ENCODE data around the gene HEMGN. TPM values are rescaled to one million over a fixed set of nuclear protein-coding genes. Genes with fewer than 3 reads are reported as not detected.

Gene HEMGN
- total and polyA plus RNA-seq, 2 of the 8 experiments (the other 6 are each of a cell fraction or from before 2014, with no cell fraction given) = not detected

GRCh38 chr9:97911528-97911927, 26.4 kb downstream of the HEMGN start (continued):
- TF ChIP-seq, protein P1, sequence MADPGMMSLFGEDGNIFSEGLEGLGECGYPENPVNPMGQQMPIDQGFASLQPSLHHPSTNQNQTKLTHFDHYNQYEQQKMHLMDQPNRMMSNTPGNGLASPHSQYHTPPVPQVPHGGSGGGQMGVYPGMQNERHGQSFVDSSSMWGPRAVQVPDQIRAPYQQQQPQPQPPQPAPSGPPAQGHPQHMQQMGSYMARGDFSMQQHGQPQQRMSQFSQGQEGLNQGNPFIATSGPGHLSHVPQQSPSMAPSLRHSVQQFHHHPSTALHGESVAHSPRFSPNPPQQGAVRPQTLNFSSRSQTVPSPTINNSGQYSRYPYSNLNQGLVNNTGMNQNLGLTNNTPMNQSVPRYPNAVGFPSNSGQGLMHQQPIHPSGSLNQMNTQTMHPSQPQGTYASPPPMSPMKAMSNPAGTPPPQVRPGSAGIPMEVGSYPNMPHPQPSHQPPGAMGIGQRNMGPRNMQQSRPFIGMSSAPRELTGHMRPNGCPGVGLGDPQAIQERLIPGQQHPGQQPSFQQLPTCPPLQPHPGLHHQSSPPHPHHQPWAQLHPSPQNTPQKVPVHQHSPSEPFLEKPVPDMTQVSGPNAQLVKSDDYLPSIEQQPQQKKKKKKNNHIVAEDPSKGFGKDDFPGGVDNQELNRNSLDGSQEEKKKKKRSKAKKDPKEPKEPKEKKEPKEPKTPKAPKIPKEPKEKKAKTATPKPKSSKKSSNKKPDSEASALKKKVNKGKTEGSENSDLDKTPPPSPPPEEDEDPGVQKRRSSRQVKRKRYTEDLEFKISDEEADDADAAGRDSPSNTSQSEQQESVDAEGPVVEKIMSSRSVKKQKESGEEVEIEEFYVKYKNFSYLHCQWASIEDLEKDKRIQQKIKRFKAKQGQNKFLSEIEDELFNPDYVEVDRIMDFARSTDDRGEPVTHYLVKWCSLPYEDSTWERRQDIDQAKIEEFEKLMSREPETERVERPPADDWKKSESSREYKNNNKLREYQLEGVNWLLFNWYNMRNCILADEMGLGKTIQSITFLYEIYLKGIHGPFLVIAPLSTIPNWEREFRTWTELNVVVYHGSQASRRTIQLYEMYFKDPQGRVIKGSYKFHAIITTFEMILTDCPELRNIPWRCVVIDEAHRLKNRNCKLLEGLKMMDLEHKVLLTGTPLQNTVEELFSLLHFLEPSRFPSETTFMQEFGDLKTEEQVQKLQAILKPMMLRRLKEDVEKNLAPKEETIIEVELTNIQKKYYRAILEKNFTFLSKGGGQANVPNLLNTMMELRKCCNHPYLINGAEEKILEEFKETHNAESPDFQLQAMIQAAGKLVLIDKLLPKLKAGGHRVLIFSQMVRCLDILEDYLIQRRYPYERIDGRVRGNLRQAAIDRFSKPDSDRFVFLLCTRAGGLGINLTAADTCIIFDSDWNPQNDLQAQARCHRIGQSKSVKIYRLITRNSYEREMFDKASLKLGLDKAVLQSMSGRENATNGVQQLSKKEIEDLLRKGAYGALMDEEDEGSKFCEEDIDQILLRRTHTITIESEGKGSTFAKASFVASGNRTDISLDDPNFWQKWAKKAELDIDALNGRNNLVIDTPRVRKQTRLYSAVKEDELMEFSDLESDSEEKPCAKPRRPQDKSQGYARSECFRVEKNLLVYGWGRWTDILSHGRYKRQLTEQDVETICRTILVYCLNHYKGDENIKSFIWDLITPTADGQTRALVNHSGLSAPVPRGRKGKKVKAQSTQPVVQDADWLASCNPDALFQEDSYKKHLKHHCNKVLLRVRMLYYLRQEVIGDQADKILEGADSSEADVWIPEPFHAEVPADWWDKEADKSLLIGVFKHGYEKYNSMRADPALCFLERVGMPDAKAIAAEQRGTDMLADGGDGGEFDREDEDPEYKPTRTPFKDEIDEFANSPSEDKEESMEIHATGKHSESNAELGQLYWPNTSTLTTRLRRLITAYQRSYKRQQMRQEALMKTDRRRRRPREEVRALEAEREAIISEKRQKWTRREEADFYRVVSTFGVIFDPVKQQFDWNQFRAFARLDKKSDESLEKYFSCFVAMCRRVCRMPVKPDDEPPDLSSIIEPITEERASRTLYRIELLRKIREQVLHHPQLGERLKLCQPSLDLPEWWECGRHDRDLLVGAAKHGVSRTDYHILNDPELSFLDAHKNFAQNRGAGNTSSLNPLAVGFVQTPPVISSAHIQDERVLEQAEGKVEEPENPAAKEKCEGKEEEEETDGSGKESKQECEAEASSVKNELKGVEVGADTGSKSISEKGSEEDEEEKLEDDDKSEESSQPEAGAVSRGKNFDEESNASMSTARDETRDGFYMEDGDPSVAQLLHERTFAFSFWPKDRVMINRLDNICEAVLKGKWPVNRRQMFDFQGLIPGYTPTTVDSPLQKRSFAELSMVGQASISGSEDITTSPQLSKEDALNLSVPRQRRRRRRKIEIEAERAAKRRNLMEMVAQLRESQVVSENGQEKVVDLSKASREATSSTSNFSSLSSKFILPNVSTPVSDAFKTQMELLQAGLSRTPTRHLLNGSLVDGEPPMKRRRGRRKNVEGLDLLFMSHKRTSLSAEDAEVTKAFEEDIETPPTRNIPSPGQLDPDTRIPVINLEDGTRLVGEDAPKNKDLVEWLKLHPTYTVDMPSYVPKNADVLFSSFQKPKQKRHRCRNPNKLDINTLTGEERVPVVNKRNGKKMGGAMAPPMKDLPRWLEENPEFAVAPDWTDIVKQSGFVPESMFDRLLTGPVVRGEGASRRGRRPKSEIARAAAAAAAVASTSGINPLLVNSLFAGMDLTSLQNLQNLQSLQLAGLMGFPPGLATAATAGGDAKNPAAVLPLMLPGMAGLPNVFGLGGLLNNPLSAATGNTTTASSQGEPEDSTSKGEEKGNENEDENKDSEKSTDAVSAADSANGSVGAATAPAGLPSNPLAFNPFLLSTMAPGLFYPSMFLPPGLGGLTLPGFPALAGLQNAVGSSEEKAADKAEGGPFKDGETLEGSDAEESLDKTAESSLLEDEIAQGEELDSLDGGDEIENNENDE (IDR thresholded peaks at IDR 0.05; ENCODE audit: insufficient replicate concordance, low read length) = no peak
- TF ChIP-seq SP2 (IDR thresholded peaks at IDR 0.05; ENCODE audit: low read length) (no peak), RAD21 (IDR thresholded peaks at IDR 0.05 in 1 of 2, conservative IDR thresholded peaks at IDR 0.05 in 1 of 2; ENCODE audit: low read depth in 2 of 2, low read length in 2 of 2) (no peak), SRF (IDR thresholded peaks at IDR 0.05; ENCODE audit: low read depth, low read length) (no peak), FOSL1 (IDR thresholded peaks at IDR 0.05; ENCODE audit: insufficient read depth, low read depth, low read length) (no peak), POU5F1 (IDR thresholded peaks at IDR 0.05; ENCODE audit: low read depth, low read length) (no peak), EGR1 (IDR thresholded peaks at IDR 0.05; ENCODE audit: borderline replicate concordance, low read depth, low read length) (no peak), SIN3A (conservative IDR thresholded peaks at IDR 0.05 in 1 of 2, IDR thresholded peaks at IDR 0.05 in 1 of 2; ENCODE audit: low read depth in 1 of 2, low read length in 2 of 2) (no peak), TAF1 (IDR thresholded peaks at IDR 0.05; ENCODE audit: low read depth, low read length) (no peak)
